ENCODE measurements around the gene ANO3.

ANO3 gene

DNA sequence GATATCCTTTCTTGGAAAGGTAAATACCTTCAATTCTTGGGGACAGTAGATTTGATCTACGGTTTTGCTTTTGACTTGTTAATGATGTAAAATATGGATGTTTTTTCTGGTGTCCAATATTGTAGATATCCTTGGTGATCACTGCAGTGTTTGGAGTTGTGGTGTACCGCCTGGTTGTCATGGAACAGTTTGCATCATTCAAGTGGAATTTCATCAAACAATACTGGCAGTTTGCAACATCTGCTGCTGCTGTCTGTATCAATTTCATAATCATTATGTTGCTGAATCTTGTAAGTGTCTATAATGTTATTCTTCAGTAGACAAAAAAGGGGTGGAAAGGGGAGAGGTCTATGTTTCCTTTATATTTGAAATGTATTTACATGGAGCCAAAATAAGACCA, 267.5 kb downstream of the ANO3 start:
- Histone ChIP-seq H3K9me3 (ENCODE audit: insufficient read depth, low read depth, low read length) (no peaks in the 10 kb centered on the region), H3K27ac (ENCODE audit: low read depth, low read length) (no peak overlapping the region), H3K9ac (ENCODE audit: low read depth, low read length) (no peak overlapping the region), H3K27me3 (ENCODE audit: insufficient read depth, low read length) (no peaks in the 10 kb centered on the region), H3K4me3 (ENCODE audit: low read length) (no peak overlapping the region), H3K4me1 (ENCODE audit: insufficient read depth, low read length) (no peaks in the 10 kb centered on the region), H3K36me3 (ENCODE audit: insufficient read depth, low read length) (no peaks in the 10 kb centered on the region)
- WGBS: 94% methylated on average over 2 of the region's 2 CpGs

DNA sequence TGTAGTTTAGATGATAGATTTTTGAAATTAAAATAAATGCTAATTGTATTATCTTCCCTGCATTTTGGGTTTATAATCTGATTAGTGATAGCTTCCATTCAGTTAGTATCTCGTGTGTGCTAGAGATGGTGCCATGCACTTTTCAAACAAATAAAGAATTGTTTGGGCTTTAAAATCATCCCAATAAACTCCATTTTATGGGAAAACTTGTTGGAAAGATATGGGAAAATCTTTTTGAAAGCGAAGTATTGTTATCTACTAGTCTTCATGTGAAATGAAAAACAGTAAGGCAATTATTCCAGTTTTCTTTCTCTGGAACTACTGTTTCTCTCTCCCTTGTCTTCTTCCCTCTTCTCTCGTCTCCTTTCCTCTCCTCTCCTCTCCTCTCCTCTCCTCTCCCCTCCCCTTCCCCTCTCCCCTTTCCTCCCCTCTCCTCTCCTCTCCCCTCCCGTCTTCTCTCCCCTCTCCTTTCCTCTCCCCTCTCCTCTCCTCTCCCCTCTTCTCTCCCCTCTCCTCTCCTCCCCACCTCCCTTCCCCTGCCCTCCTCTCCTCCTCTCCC, 268.0 kb downstream of the ANO3 start:
- Histone ChIP-seq H3K27ac (ENCODE audit: low read depth, low read length) (no peak overlapping the region), H3K4me3 (ENCODE audit: low read length) (no peak overlapping the region), H3K9ac (ENCODE audit: low read depth, low read length) (no peak overlapping the region), H3K9me3 (ENCODE audit: insufficient read depth, low read depth, low read length) (no peaks in the 10 kb centered on the region), H3K27me3 (ENCODE audit: insufficient read depth, low read length) (no peaks in the 10 kb centered on the region), H3K4me1 (ENCODE audit: insufficient read depth, low read length) (no peaks in the 10 kb centered on the region), H3K36me3 (ENCODE audit: insufficient read depth, low read length) (no peaks in the 10 kb centered on the region)
- 92% methylated on average over 1 of the region's 4 CpGs for WGBS

DNA sequence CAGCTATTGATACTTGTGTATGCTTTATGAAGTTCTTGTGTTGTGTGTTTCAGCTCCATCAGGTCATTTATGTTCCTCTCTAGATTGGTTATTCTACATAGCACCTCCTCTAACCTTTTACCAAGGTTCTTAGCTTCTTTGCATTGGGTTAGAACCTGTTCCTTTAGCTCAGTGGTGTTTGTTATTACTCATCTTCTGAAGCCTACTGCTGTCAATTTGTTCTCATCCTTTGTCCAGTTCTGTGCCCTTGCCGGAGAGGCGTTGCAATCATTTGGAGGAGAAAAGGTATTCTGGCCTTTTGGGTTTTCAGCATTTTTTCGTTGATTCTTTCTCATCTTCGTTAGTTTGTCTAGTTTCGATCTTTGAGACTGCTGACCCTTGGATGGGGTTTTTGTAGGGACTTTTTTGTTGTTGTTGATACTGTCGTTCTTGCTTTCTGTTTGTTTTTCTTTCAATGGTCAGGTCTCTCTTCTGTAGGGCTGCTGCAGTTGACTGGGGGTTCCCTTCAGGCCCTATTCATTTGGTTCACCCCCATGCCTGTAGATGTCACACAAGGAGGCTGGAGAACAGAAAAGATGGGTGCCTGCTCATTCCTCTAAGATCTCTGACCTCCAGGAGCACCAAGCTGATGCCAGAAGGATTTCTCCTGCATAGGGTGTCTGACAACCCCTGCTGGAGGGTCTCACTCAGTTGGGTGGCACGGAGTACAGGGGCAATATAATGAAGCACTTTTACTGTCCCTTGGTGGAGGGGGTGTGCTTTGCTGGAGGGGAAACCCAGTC, 276.0 kb downstream of the ANO3 start:
- no peak overlapping the region for H3K9ac ChIP-seq (ENCODE audit: low read depth, low read length)
- no peak overlapping the region for H3K27ac ChIP-seq (ENCODE audit: low read depth, low read length)
- H3K4me3 ChIP-seq (ENCODE audit: low read length): no peak overlapping the region
- H3K27me3 ChIP-seq (ENCODE audit: insufficient read depth, low read length): no peaks in the 10 kb centered on the region
- H3K36me3 ChIP-seq (ENCODE audit: insufficient read depth, low read length): no peaks in the 10 kb centered on the region
- 92% methylated on average over 7 of the region's 7 CpGs for WGBS
- no peaks in the 10 kb centered on the region for H3K4me1 ChIP-seq (ENCODE audit: insufficient read depth, low read length)
- H3K9me3 ChIP-seq (ENCODE audit: insufficient read depth, low read depth, low read length): no peaks in the 10 kb centered on the region; the same call in 1 of the 2 replicates

DNA sequence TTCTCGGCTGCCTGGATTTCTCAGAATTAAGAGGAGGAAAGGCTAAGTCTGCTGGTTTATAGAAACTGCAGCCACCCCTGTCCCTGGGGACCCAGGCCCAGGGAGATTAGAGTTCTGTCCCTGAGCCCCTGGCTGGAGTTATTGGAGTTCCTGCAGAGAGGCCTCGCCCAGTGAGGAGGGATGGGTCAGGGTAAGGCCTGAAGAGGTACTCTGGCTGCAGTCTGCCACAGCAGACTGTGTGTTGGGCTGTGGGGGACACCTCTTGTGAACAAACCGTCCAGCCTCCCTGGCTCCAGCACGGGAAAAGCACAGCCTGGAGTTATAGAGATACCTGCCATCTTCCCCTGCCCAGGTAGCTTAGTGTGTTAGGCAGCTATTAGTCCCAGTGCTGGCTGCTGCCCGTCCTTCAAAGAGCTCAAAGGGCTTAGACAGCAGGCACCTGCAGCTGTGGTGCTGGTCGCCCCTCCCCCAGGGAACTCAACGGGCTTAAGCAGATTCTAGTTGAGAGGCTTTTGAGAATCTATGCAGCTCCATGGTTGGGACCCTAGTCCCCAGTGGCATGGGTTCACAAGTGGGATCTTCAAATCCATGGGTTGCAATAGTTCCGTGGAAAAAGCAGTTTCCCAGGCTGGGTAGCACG, 276.7 kb downstream of the ANO3 start:
- Histone ChIP-seq H3K9me3 (ENCODE audit: insufficient read depth, low read depth, low read length) (no peaks in the 10 kb centered on the region; the same call in 1 of the 2 replicates), H3K4me3 (ENCODE audit: low read length) (no peak overlapping the region), H3K9ac (ENCODE audit: low read depth, low read length) (no peak overlapping the region), H3K36me3 (ENCODE audit: insufficient read depth, low read length) (no peaks in the 10 kb centered on the region), H3K4me1 (ENCODE audit: insufficient read depth, low read length) (no peaks in the 10 kb centered on the region), H3K27ac (ENCODE audit: low read depth, low read length) (no peak overlapping the region), H3K27me3 (ENCODE audit: insufficient read depth, low read length) (no peaks in the 10 kb centered on the region)
- WGBS: 92% methylated on average over 9 of the region's 9 CpGs

DNA sequence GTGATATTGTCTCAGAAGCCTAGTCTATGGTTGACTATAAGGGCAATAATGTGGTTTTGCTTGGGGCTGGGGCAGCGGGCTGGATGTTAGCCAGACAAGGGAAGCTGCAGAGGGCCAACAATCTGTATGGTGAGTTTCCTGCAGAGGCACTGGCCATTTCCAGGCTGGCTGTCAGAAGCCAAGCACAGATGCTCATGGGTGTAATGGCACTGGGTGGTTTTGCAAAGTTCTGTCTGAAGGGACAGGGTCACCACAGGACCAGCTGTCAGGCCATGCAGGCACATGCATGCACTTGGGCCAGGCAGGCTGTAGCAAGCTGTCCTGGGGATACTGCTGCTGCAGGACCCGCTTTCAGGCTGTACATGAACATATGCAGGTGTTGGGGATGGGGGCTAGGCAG, 281.8 kb downstream of the ANO3 start:
- WGBS: 88% methylated on average over 2 of the region's 2 CpGs

DNA sequence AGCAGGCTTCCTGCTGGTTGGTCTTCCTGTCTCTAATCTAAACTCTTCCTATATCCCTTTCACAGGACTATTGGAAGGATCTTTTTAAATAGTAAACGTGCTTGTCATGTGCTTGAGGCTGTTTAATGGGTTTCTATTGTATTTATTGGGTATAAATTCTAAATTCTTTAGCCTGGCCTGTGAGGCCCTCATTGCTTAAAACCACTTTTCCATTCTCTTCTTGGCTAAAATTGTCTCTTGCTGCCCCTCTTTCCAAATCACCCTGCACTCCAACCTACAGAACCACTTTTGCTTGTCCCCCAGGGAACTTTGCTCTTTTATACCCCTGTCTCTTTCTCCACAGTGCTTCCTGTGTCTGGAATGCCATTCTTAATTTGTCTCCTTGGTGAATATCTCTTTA, 286.5 kb downstream of the ANO3 start:
- Histone ChIP-seq H3K27me3 (ENCODE audit: insufficient read depth, low read length) (no peaks in the 10 kb centered on the region), H3K9me3 (ENCODE audit: insufficient read depth, low read depth, low read length) (no peaks in the 10 kb centered on the region), H3K27ac (ENCODE audit: low read depth, low read length) (no peak overlapping the region), H3K4me3 (ENCODE audit: low read length) (no peak overlapping the region), H3K4me1 (ENCODE audit: insufficient read depth, low read length) (peaks cover 19% of the 10 kb centered on the region), H3K36me3 (ENCODE audit: insufficient read depth, low read length) (no peaks in the 10 kb centered on the region), H3K9ac (ENCODE audit: low read depth, low read length) (no peak overlapping the region)
- 17% methylated on average over 1 of the region's 1 CpG for WGBS

More for the DNA sequence above, 281.8 kb downstream of the ANO3 start:
- Histone ChIP-seq H3K27me3 (ENCODE audit: insufficient read depth, low read length) (no peaks in the 10 kb centered on the region), H3K9me3 (ENCODE audit: insufficient read depth, low read depth, low read length) (no peaks in the 10 kb centered on the region; the same call in 1 of the 2 replicates), H3K36me3 (ENCODE audit: insufficient read depth, low read length) (no peaks in the 10 kb centered on the region), H3K27ac (ENCODE audit: low read depth, low read length) (no peak overlapping the region), H3K4me3 (ENCODE audit: low read length) (no peak overlapping the region), H3K9ac (ENCODE audit: low read depth, low read length) (no peak overlapping the region), H3K4me1 (ENCODE audit: insufficient read depth, low read length) (peaks cover 9% of the 10 kb centered on the region)

DNA sequence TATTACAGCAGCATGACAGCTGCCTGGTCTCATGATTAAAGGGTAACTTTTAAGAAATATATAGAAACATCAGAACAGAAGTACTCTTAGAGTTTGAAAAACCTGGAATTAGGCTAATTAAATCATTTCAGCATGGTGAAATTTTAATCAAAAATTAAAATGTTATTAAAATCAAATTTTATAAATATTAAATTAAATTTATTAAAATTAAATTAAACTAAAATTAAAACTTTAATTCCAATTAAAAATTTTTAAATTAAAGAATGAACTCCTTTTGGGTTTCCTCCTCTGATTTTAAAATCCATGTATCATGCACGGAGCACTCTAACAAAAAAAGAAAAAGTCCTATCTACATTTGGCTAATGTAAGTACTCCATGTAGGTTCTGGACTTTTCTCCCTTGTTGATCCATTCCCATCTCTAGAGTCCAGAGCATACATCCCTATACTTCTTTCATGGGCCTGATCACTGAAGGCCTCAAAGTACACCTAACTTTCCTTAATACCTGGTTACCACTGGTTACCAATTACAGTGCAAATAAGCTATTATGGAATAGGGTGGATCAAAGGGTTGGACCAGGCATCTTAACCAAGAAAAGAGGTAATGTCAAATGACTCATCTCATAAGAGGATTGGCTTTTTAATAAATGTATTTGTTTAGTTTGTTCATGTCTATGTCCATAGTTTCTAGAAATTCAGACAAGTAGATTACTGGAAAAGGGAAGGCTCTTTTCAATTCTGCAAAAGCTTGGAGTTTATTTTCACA, 288.5 kb downstream of the ANO3 start:
- Histone ChIP-seq H3K36me3 (ENCODE audit: insufficient read depth, low read length) (no peaks in the 10 kb centered on the region), H3K27me3 (ENCODE audit: insufficient read depth, low read length) (no peaks in the 10 kb centered on the region), H3K27ac (ENCODE audit: low read depth, low read length) (no peak overlapping the region), H3K9ac (ENCODE audit: low read depth, low read length) (no peak overlapping the region), H3K9me3 (ENCODE audit: insufficient read depth, low read depth, low read length) (no peaks in the 10 kb centered on the region), H3K4me1 (ENCODE audit: insufficient read depth, low read length) (peaks cover 19% of the 10 kb centered on the region), H3K4me3 (ENCODE audit: low read length) (no peak overlapping the region)
- WGBS: 95% methylated on average over 1 of the region's 1 CpG

DNA sequence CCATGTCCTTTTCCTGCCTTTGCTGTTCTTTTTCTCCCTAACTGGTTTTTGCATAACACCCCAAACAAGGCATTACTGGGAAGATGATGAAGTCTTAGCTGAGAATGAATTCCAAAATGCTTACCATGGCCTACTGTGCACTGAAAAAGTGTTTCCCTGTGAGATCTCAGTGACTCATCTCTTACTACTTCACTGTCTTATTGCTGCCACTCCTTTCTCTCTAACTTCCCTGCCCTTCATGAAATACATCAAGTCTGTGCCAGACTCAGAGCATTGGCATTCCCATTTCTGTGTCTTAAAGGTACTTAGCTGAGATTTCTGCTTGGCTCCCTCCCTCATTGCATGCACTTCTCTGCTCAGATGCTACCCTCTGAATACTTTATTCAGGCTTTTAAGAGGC, 289.2 kb downstream of the ANO3 start:
- no peaks in the 10 kb centered on the region for H3K27me3 ChIP-seq (ENCODE audit: insufficient read depth, low read length)
- no peak overlapping the region for H3K27ac ChIP-seq (ENCODE audit: low read depth, low read length)
- H3K4me3 ChIP-seq (ENCODE audit: low read length): no peak overlapping the region
- peaks cover 19% of the 10 kb centered on the region for H3K4me1 ChIP-seq (ENCODE audit: insufficient read depth, low read length)
- no peaks in the 10 kb centered on the region for H3K9me3 ChIP-seq (ENCODE audit: insufficient read depth, low read depth, low read length)
- no peaks in the 10 kb centered on the region for H3K36me3 ChIP-seq (ENCODE audit: insufficient read depth, low read length)
- H3K9ac ChIP-seq (ENCODE audit: low read depth, low read length): no peak overlapping the region

DNA sequence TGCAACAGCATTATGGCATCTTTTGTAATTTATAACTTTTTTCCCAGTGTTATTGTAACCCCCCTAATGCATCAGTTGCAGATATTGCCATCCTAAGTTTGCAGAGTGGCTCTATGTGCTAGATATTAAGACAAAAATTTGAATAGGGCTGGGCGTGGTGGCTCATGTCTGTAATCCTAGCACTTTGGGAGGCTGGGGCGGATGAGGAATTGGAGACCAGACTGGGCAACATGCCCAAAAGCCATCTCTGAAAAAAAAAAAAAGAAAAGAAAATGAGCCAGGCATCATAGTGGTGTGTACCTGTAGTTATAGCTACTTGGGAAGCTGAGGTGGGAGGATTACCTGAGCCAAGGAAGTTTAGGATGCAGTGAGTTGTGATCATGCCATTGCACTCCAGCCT, 290.3 kb downstream of the ANO3 start:
- Histone ChIP-seq H3K4me1 (ENCODE audit: insufficient read depth, low read length) (peaks cover 19% of the 10 kb centered on the region), H3K36me3 (ENCODE audit: insufficient read depth, low read length) (no peaks in the 10 kb centered on the region), H3K27ac (ENCODE audit: low read depth, low read length) (no peak overlapping the region), H3K9ac (ENCODE audit: low read depth, low read length) (no peak overlapping the region), H3K4me3 (ENCODE audit: low read length) (no peak overlapping the region), H3K27me3 (ENCODE audit: insufficient read depth, low read length) (no peaks in the 10 kb centered on the region), H3K9me3 (ENCODE audit: insufficient read depth, low read depth, low read length) (no peaks in the 10 kb centered on the region)
- WGBS: 95% methylated on average over 2 of the region's 2 CpGs

DNA sequence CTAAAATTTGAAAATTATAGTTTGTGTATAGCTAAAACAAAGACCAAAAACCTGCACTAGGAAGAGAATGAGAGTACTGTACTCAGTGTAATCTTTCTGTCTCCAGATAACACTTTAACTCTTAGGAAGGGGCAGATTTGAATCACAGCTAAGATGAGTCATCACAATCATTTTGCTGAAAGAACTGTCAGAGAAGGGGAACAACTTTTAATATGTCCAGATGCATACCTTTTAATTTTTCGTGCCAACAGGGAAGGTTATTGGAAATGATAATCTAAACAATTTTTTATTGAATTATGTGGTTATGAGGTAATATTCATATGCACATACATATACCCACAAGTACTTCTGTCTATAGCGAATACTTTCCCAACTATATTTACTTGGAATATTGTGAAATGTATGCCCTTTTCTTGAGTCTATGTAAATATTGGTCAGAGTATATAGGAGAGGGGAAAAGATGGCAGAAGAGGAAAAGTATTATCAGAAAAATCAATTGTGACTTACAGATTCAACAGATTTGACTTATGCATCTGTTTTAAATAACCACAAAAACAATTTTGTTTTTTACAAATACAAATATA, 291.2 kb downstream of the ANO3 start:
- no peaks in the 10 kb centered on the region for H3K27me3 ChIP-seq (ENCODE audit: insufficient read depth, low read length)
- H3K9ac ChIP-seq (ENCODE audit: low read depth, low read length): no peak overlapping the region
- no peaks in the 10 kb centered on the region for H3K36me3 ChIP-seq (ENCODE audit: insufficient read depth, low read length)
- WGBS: 100% methylated on average over 1 of the region's 2 CpGs
- H3K9me3 ChIP-seq (ENCODE audit: insufficient read depth, low read depth, low read length): no peaks in the 10 kb centered on the region
- H3K4me1 ChIP-seq (ENCODE audit: insufficient read depth, low read length): peaks cover 16% of the 10 kb centered on the region
- H3K27ac ChIP-seq (ENCODE audit: low read depth, low read length): no peak overlapping the region
- H3K4me3 ChIP-seq (ENCODE audit: low read length): no peak overlapping the region

DNA sequence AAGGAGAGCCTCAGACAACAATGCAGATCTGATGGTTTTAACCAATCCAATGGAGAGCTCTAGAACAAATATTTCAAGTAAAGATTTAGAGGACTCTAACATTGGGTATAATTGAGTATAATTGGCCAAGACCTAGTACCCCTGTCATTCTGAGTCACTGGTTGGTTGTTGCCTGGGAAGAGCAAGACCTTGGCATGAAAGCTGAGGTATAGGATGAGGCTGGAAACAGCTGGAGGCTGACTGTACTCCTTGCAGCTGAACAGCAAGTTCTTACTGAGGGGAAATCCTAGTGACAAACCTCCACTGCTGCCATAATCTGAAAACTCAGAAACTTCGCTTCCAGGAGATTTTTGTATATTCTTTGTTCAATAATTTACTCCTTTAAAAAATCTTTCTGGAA, 294.4 kb downstream of the ANO3 start:
- no peak overlapping the region for H3K27ac ChIP-seq (ENCODE audit: low read depth, low read length)

More for the DNA sequence above, 294.4 kb downstream of the ANO3 start:
- 100% methylated on average over 1 of the region's 1 CpG for WGBS
- Histone ChIP-seq H3K9ac (ENCODE audit: low read depth, low read length) (no peak overlapping the region), H3K9me3 (ENCODE audit: insufficient read depth, low read depth, low read length) (no peaks in the 10 kb centered on the region), H3K36me3 (ENCODE audit: insufficient read depth, low read length) (no peaks in the 10 kb centered on the region), H3K4me3 (ENCODE audit: low read length) (no peak overlapping the region), H3K27me3 (ENCODE audit: insufficient read depth, low read length) (no peaks in the 10 kb centered on the region), H3K4me1 (ENCODE audit: insufficient read depth, low read length) (no peaks in the 10 kb centered on the region)
